Common myeloid progenitor, CD34-positive (primary cell): ENCODE data around the gene SASH1.

Source experiments
- CTCF ChIA-PET: fragments of 350-600 bp; sonication (Branson Sonifier 250); formaldehyde crosslinking; loops from one replicate; lab custom pipeline; 2021; ENCODE audit warnings: antibody characterized with exemption; lab: Charles Lee
- POLR2A ChIA-PET: fragments of 350-600 bp; sonication (Branson Sonifier 250); formaldehyde crosslinking; loops from one replicate; lab custom pipeline; 2021; ENCODE audit warnings: antibody characterized with exemption; lab: Charles Lee
- DNase-seq, 3 donors: peaks; one replicate each; pipeline versions ENCODE4 v3.0.0 to v3.0.0-alpha.2; 2013
- H3K27ac ChIP-seq, 2 experiments: 1 replicate in 1 of 2; 2 replicates in 1 of 2; pipeline ENCODE4 v1.7.0; 2013; ENCODE audit warnings: inconsistent platforms in 2 of 2, low read length in 2 of 2, mild to moderate bottlenecking in 2 of 2, low read depth in 1 of 2, moderate library complexity in 1 of 2; ENCODE audit not compliant: severe bottlenecking in 2 of 2, insufficient read depth in 1 of 2, poor library complexity in 1 of 2
- H3K27me3 ChIP-seq, 5 experiments: replicated peaks in 2 of 5; 1 replicate in 3 of 5; 2 replicates in 2 of 5; pipeline versions ENCODE4 v1.6.1 to v1.7.0; 2013; ENCODE audit warnings: low read length in 4 of 5, mild to moderate bottlenecking in 2 of 5, moderate library complexity in 2 of 5, inconsistent platforms in 1 of 5; ENCODE audit not compliant: insufficient read depth in 5 of 5, control insufficient read depth in 4 of 5
- H3K36me3 ChIP-seq, 4 experiments: 1 replicate in 2 of 4; 2 replicates in 2 of 4; pipeline versions ENCODE4 v1.6.1 to v1.7.0; 2013; ENCODE audit warnings: low read length in 3 of 4, control low read depth in 1 of 4, mild to moderate bottlenecking in 1 of 4; ENCODE audit not compliant: control insufficient read depth in 4 of 4, insufficient read depth in 4 of 4
- H3K4me1 ChIP-seq, 4 experiments: 1 replicate in 3 of 4; 2 replicates in 1 of 4; pipeline versions ENCODE4 v1.6.1 to v1.7.1; 2013; ENCODE audit warnings: low read length in 3 of 4, mild to moderate bottlenecking in 3 of 4, control low read depth in 1 of 4, inconsistent platforms in 1 of 4, moderate library complexity in 1 of 4; ENCODE audit not compliant: control insufficient read depth in 4 of 4, insufficient read depth in 4 of 4; ENCODE audit errors: control extremely low read depth in 1 of 4
- H3K4me3 ChIP-seq, 7 experiments: 1 replicate in 4 of 7; 2 replicates in 3 of 7; pipeline versions ENCODE4 v1.5.1 to v1.7.0; 2013; ENCODE audit warnings: mild to moderate bottlenecking in 7 of 7, low read length in 6 of 7, moderate library complexity in 6 of 7, inconsistent platforms in 2 of 7, low read depth in 2 of 7, control low read depth in 1 of 7; ENCODE audit not compliant: insufficient read depth in 4 of 7, control insufficient read depth in 1 of 7; ENCODE audit errors: extremely low read depth in 1 of 7
- H3K9me3 ChIP-seq, 5 experiments: 1 replicate in 4 of 5; 2 replicates in 1 of 5; pipeline versions ENCODE4 v1.6.1 to v1.7.1; 2013; ENCODE audit warnings: low read length in 4 of 5, mild to moderate bottlenecking in 2 of 5, inconsistent platforms in 1 of 5, low read depth in 1 of 5, moderate library complexity in 1 of 5; ENCODE audit not compliant: control insufficient read depth in 4 of 5, insufficient read depth in 2 of 5; ENCODE audit errors: control extremely low read depth in 1 of 5
- WGBS: methylation state at CpG from one replicate; pipeline ENCODE4 v1.1.5; 2013; ENCODE audit not compliant: insufficient coverage; 5-methylcytosine and 5-hydroxymethylcytosine counted together

Gene SASH1

DNA sequence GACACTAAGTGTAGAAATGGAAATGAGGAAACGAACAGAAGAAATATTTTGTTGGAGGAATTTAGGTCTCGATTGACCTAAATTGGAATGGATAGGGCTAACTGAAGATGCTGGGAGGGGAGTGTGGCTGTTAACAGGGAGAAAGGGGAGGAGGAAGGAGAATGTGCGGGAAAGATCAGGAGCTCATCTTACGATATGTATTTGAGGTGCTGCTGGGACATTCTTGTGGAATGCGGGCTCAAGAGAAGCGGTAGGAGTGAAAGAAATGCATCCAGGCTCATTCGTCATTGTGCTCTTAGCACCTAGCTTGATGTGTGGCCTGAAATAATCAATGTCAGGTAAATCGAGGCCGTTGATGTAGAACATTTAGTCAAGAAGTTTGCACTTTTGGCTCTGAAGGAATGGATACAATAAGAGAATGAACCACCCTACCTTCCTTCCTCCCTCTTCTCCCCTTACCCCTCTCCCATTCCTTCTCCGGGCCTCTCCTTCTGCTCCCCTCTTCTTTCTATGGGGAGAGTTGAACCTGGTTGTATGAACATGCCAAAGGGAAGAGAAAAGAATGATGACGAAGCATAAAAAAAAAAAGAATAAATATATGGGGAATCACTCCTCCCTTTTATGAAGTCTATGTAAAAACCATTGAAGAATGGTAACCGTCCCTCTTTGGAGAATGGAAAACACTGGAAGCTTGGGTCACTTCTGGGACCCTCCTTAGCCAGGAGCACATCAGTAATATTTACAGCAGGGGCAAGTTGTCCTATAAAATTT, 70.9 kb downstream of the SASH1 start:
- Histone ChIP-seq H3K36me3 (no peaks in the 10 kb centered on the region), H3K9me3 (no peaks in the 10 kb centered on the region), H3K4me3 (no peak overlapping the region), H3K27me3 (peaks cover 0 to 34% (median 1%) of the 10 kb centered on the region in 5 experiments), H3K4me1 (no peaks in the 10 kb centered on the region), H3K27ac (no peak overlapping the region)
- ChIA-PET CTCF (interaction anchor here (1.2 kb wide), 1 partner anchor 13 kb away, joined by 3 read pairs; no protein-coding TSS in a partner anchor), POLR2A (no interaction called here)
- WGBS: 93% methylated on average over 8 of the region's 12 CpGs
- DNase-seq: no peak

DNA sequence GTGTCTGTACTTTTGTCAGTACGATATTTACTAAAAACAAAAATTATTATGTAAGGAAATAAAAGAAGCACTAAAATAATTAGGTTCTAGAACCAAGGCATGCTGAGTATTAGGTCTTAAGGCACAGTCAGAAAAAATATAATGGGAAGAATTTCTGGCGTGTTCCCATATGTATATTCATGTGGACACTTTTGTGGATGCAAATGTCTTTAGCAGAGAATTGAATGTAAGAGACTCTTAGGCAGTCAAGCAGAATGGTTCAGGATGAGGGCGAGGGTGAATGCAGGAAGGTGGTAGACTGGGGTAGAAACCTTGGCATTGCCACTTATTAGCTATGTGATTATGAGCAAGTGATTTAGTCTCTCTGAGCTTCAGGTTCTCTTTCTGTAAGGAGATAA, 71.5 kb downstream of the SASH1 start:
- ChIA-PET CTCF (interaction anchor here (1.2 kb wide), 1 partner anchor 13 kb away, joined by 3 read pairs; no protein-coding TSS in a partner anchor), POLR2A (no interaction called here)
- H3K9me3 ChIP-seq: no peaks in the 10 kb centered on the region
- no peak overlapping the region for H3K27ac ChIP-seq
- H3K4me3 ChIP-seq: no peak overlapping the region
- WGBS: 100% methylated on average over 2 of the region's 3 CpGs
- no peak for DNase-seq
- peaks cover 0 to 34% (median 1%) of the 10 kb centered on the region in 5 experiments for H3K27me3 ChIP-seq
- no peaks in the 10 kb centered on the region for H3K36me3 ChIP-seq
- no peaks in the 10 kb centered on the region for H3K4me1 ChIP-seq

DNA sequence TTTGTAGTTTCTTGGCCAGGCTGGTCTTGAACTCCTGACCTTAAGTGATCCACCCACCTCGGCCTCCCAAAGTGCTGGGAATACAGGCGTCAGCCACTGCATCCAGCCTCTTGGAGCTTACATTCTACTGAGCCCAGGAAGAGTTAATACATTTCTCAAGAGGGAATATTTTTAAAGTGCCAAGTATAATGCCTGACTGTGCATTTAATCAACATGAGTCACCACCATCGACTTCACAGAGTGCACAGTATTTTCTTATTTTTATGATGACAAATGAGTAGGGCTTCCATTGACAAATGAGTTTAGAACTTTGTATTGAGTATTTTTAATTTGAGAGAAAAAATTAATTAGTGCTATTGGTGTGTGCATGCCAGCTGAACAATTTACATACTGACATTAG, 72.2 kb downstream of the SASH1 start:
- POLR2A ChIA-PET: no interaction called here

DNA sequence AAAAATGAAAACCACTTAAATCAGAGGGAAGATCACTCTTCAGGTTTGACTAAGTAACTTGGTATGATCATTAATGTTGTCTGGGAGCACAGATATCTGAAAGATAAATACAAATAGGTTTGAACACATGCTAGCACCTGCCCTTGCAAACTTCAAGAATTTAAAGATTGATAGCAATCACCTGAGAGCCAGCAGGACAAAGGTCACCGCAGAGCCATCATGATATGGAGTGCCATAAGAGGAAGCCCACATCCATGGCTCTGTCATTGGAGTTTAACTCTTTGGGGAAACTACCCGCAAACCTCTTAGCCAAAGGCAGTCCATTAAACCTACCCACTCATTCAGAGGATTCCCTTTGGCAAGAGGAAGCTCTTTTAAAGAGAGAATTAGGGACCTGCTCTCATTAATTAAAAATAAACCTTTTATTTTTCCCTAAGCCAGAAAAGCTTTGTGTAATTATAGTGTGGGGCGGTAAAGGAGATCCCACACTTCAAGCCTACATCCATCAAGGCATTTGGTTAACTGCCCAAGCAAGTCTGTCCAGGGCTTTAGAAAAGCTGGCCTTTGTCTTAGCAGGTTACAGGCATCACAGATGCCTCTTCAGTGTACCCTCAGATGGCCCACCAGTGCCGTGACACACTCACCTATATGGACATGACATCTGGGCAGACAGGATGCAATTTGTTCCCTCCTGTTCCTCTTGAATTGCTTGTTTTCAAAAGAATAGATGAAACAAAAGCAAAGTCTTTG, 73.0 kb downstream of the SASH1 start:
- 100% methylated on average over 2 of the region's 4 CpGs for WGBS
- H3K27ac ChIP-seq: no peak overlapping the region
- POLR2A ChIA-PET: no interaction called here
- H3K9me3 ChIP-seq: no peaks in the 10 kb centered on the region
- no peaks in the 10 kb centered on the region for H3K36me3 ChIP-seq
- no peaks in the 10 kb centered on the region for H3K4me1 ChIP-seq
- CTCF ChIA-PET: no interaction called here
- peaks cover 0 to 39% (median 1%) of the 10 kb centered on the region in 5 experiments for H3K27me3 ChIP-seq
- no peak for DNase-seq
- H3K4me3 ChIP-seq: no peak overlapping the region

More for the DNA sequence above, 72.2 kb downstream of the SASH1 start:
- H3K27me3 ChIP-seq: peaks cover 0 to 39% (median 1%) of the 10 kb centered on the region in 5 experiments
- 92% methylated on average over 3 of the region's 3 CpGs for WGBS
- no peaks in the 10 kb centered on the region for H3K4me1 ChIP-seq
- no peak overlapping the region for H3K27ac ChIP-seq
- CTCF ChIA-PET: no interaction called here
- H3K4me3 ChIP-seq: no peak overlapping the region
- no peaks in the 10 kb centered on the region for H3K9me3 ChIP-seq
- no peak for DNase-seq
- no peaks in the 10 kb centered on the region for H3K36me3 ChIP-seq

DNA sequence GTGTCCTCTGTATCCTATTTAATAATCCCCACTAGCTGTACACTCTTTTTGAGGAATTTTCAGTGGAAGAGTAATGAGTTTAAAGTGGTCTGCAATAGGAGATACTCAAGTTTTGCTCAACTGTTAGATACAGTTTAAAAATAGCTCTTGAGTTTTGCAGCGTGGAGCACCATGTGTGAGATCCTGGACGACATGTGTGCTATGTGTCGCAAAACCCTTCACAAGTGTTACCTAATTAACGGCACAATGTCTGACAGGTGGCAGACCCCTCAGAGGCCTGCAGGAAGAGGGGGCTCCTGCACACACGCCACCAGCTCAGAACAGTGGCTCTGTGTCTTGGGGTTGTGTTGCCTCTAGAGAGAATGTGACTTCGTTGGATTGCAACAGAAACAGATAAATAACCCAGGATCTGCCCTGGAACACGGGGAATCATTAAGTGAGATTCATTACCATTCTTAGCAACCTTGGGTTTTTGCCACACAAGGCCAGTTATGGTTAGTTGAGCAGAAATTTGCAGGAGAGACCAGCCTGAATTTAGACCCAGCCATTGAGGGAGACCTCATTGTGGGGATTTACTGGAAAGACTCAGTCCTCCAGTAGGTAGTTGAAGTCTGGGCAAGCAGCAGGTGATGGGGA, 73.8 kb downstream of the SASH1 start:
- CTCF ChIA-PET: interaction anchor here (1.1 kb wide), 1 partner anchor 153 kb away, joined by 3 read pairs; no protein-coding TSS in a partner anchor
- WGBS: 93% methylated on average over 7 of the region's 7 CpGs
- POLR2A ChIA-PET: no interaction called here

DNA sequence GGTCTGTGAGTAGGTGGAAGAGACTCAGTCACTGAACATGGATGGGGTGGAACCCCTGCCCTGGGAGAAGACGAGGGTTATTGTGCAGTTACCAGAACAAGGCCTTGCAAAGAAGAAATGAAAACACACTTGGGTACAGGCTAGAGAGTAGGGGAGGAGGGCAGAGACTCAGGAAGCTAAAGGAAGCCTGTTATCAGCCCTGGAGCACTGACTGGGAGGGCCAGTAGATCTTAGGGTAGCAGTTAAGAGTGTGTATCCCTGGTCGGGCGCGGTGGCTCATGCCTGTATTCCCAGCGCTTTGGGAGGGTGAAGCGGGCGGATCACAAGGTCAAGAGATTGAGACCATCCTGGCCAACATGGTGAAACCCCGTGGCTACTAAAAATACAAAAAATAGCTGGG, 74.4 kb downstream of the SASH1 start:
- Histone ChIP-seq H3K27ac (no peak overlapping the region), H3K4me3 (no peak overlapping the region), H3K9me3 (no peaks in the 10 kb centered on the region), H3K27me3 (peaks cover 0 to 42% (median 1%) of the 10 kb centered on the region in 5 experiments), H3K4me1 (no peaks in the 10 kb centered on the region), H3K36me3 (no peaks in the 10 kb centered on the region)
- DNase-seq: no peak
- POLR2A ChIA-PET: no interaction called here
- WGBS: 95% methylated on average over 7 of the region's 8 CpGs
- CTCF ChIA-PET: interaction anchor here (1.1 kb wide), 1 partner anchor 154 kb away, joined by 3 read pairs; no protein-coding TSS in a partner anchor

More for the DNA sequence above, 73.8 kb downstream of the SASH1 start:
- H3K9me3 ChIP-seq: no peaks in the 10 kb centered on the region
- H3K4me1 ChIP-seq: no peaks in the 10 kb centered on the region
- no peaks in the 10 kb centered on the region for H3K36me3 ChIP-seq
- peaks cover 0 to 39% (median 1%) of the 10 kb centered on the region in 5 experiments for H3K27me3 ChIP-seq
- DNase-seq: no peak
- H3K4me3 ChIP-seq: no peak overlapping the region
- H3K27ac ChIP-seq: no peak overlapping the region
